Inferior parietal cortex (tissue), 1 donor: ENCODE results near the gene BTBD2.

Experiments
- DNase-seq: peaks from one replicate; pipeline ENCODE4 v3.0.0-alpha.2; 2016; ENCODE audit errors: extremely low spot score

Gene BTBD2

GRCh38 chr19:1941146-1942077, 74.1 kb downstream of the BTBD2 start, which contains the start of gene CSNK1G2:
TSS of gene CSNK1G2 (plus strand) at chr19:1941172. CDS start at chr19:1969773, 28,601 bp downstream.
- DNase-seq = no peak

GRCh38 chr19:1938071-1938470, 77.4 kb downstream of the BTBD2 start:
- DNase-seq = no peak

GRCh38 chr19:1936916-1937610, 78.5 kb downstream of the BTBD2 start:
- no peak for DNase-seq

GRCh38 chr19:1936430-1936829, 79.1 kb downstream of the BTBD2 start:
- DNase-seq = no peak

GRCh38 chr19:1935484-1936208, 79.9 kb downstream of the BTBD2 start:
- no peak for DNase-seq
